Caco-2 (cell line): ENCODE measurements around the gene CNTN6. TPM values are rescaled to one million over a fixed set of nuclear protein-coding genes. Genes with fewer than 3 reads are reported as not detected.

ENCODE experiments used
- BruUV-seq: library from RNA; stranded (reverse); fragments of 400-500 nt; replicated peaks from 2 replicates; lab custom pipeline; 2021; lab: Mats Ljungman, UMichigan
- CTCF ChIA-PET: fragments of 300-600 bp; sonication (Branson Sonifier 250); formaldehyde crosslinking; loops from one replicate; lab custom pipeline; 2022; ENCODE audit warnings: antibody characterized with exemption; lab: Charles Lee
- POLR2A ChIA-PET: fragments of 300-600 bp; sonication (Branson Sonifier 250); formaldehyde crosslinking; loops from one replicate; lab custom pipeline; 2022; ENCODE audit warnings: antibody characterized with exemption; lab: Charles Lee
- DNase-seq, 2 experiments: peaks; one replicate each; pipeline versions ENCODE4 v3.0.0 to v3.0.0-alpha.2; 2020 to 2022
- H3K27me3 ChIP-seq: replicated peaks from 2 replicates; pipeline ENCODE4 v1.6.0; 2011; ENCODE audit warnings: low read length; ENCODE audit not compliant: control insufficient read depth, insufficient read depth
- H3K36me3 ChIP-seq: 2 replicates; pipeline ENCODE4 v1.5.1; 2011; ENCODE audit warnings: low read length; ENCODE audit not compliant: control insufficient read depth, insufficient read depth
- H3K4me1 ChIP-seq: fragments of 250-450 bp; sonication (Bioruptor Pico); 2 replicates; pipeline ENCODE4 v1.5.1; 2020; ENCODE audit warnings: mild to moderate bottlenecking
- H3K4me3 ChIP-seq: 2 replicates; pipeline ENCODE4 v1.5.1; 2011; ENCODE audit warnings: low read depth, mild to moderate bottlenecking, control low read depth, low read length
- H3K9me3 ChIP-seq: fragments of 250-450 bp; sonication (Bioruptor Pico); 2 replicates; pipeline ENCODE4 v1.5.1; 2020; ENCODE audit warnings: mild to moderate bottlenecking, moderate library complexity
- H3K27ac Mint-ChIP-seq: one replicate; pipeline ENCODE4 v1.8.0; 2022; ENCODE audit warnings: mixed read lengths; ENCODE audit not compliant: unreplicated experiment
- H3K27me3 Mint-ChIP-seq: one replicate; pipeline ENCODE4 v1.8.0; 2022; ENCODE audit warnings: mixed read lengths; ENCODE audit not compliant: insufficient read depth, unreplicated experiment
- H3K36me3 Mint-ChIP-seq: one replicate; pipeline ENCODE4 v1.8.0; 2022; ENCODE audit warnings: mild to moderate bottlenecking, mixed read lengths; ENCODE audit not compliant: insufficient read depth, unreplicated experiment
- H3K4me1 Mint-ChIP-seq: one replicate; pipeline ENCODE4 v1.8.0; 2022; ENCODE audit warnings: low read depth, mixed read lengths; ENCODE audit not compliant: unreplicated experiment
- H3K4me3 Mint-ChIP-seq: one replicate; pipeline ENCODE4 v1.8.0; 2022; ENCODE audit warnings: mild to moderate bottlenecking, moderate library complexity, mixed read lengths; ENCODE audit not compliant: unreplicated experiment
- H3K9me3 Mint-ChIP-seq: one replicate; pipeline ENCODE4 v1.8.0; 2022; ENCODE audit warnings: mixed read lengths; ENCODE audit not compliant: unreplicated experiment
- intact Hi-C: fragments of 100-400 bp; cut with micrococcal nuclease; formaldehyde crosslinking; loops from one replicate; pipeline ENCODE4 v1.10.0; 2022; ENCODE audit not compliant: unreplicated experiment
- total RNA-seq: library from RNA; stranded (reverse); gene quantifications from 2 replicates; pipeline ENCODE4 v1.2.3, GENCODE V29; 2022
- TF ChIP-seq, protein P1 (sequence below), 2 experiments: fragments of 200-600 bp in 1 of 2; IDR thresholded peaks; 1 replicate in 1 of 2; 2 replicates in 1 of 2; pipeline versions ENCODE4 v1.5.1 to v1.8.0; 2011 to 2022; ENCODE audit warnings: antibody characterized with exemption in 1 of 2, control low read depth in 1 of 2, inconsistent platforms in 1 of 2, low read depth in 1 of 2, low read length in 1 of 2, mild to moderate bottlenecking in 1 of 2, moderate library complexity in 1 of 2; ENCODE audit not compliant: insufficient read depth in 1 of 2, severe bottlenecking in 1 of 2, unreplicated experiment in 1 of 2

CNTN6 gene
- total RNA-seq, 1 experiment from 2014 or later, result not detected

DNA sequence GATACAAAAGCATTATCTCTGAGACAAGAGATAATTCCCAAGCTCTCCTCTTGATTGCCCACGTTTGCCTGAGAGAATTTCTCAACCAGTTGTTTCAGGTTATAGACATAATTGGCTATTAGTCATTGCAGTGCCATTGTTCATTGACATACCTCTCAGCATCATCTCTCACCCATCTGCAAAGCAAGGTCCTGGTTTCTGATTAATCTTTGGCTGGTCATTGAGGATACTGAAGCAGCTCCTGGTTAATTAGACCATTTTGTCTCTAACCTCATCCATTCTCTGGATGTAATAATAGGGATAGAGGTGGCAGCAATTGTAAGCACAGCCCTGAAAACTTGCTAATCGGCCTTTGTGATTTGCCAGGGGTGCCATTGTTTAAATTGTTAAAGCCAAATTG is 104.2 kb downstream of the CNTN6 start:
- Histone ChIP-seq H3K4me3 (no peak overlapping the region), H3K36me3 (no peaks in the 10 kb centered on the region), H3K4me1 (no peaks in the 10 kb centered on the region), H3K27me3 (no peaks in the 10 kb centered on the region), H3K9me3 (no peaks in the 10 kb centered on the region)
- H3K27ac Mint-ChIP-seq, result no peak overlapping the region
- H3K4me3 Mint-ChIP-seq, result no peak overlapping the region
- intact Hi-C loops, result no loop called here
- DNase-seq, result no peak
- no TSS peak for BruUV-seq
- no peaks in the 10 kb centered on the region for H3K9me3 Mint-ChIP-seq
- H3K4me1 Mint-ChIP-seq, result no peaks in the 10 kb centered on the region
- no peaks in the 10 kb centered on the region for H3K27me3 Mint-ChIP-seq
- TF ChIP-seq, protein P1, sequence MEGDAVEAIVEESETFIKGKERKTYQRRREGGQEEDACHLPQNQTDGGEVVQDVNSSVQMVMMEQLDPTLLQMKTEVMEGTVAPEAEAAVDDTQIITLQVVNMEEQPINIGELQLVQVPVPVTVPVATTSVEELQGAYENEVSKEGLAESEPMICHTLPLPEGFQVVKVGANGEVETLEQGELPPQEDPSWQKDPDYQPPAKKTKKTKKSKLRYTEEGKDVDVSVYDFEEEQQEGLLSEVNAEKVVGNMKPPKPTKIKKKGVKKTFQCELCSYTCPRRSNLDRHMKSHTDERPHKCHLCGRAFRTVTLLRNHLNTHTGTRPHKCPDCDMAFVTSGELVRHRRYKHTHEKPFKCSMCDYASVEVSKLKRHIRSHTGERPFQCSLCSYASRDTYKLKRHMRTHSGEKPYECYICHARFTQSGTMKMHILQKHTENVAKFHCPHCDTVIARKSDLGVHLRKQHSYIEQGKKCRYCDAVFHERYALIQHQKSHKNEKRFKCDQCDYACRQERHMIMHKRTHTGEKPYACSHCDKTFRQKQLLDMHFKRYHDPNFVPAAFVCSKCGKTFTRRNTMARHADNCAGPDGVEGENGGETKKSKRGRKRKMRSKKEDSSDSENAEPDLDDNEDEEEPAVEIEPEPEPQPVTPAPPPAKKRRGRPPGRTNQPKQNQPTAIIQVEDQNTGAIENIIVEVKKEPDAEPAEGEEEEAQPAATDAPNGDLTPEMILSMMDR (IDR thresholded peaks at IDR 0.05; ENCODE audit: insufficient read depth in 1 of 2, low read depth in 1 of 2, low read length in 1 of 2, severe bottlenecking in 1 of 2, unreplicated experiment in 1 of 2), result no peak
- CTCF ChIA-PET, result no interaction called here
- POLR2A ChIA-PET, result no interaction called here
- no peaks in the 10 kb centered on the region for H3K36me3 Mint-ChIP-seq

DNA sequence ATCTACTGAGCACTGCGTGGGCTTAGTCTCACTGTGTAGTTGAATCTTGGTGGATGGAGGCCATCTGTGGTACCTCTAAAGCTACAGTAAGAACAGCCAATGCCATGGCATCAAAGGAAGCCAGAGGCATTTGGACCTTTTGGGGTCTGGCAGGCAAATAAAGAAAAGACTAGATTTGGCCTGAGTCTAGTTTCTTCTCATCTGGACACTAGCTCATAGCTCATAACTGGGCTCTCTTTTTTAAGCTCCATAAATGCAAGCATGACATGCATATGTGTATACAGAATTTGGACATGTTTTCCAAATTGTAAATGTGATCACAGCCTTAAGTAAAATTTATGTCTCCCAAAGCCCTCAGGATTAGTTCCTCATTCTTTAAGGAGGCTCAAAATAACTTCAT is 107.5 kb downstream of the CNTN6 start:
- Mint-ChIP-seq H3K36me3 (no peaks in the 10 kb centered on the region), H3K9me3 (no peaks in the 10 kb centered on the region), H3K4me3 (no peak overlapping the region), H3K27me3 (no peaks in the 10 kb centered on the region), H3K27ac (no peak overlapping the region), H3K4me1 (no peaks in the 10 kb centered on the region)
- no peaks in the 10 kb centered on the region for H3K9me3 ChIP-seq
- H3K4me3 ChIP-seq, result no peak overlapping the region
- ChIA-PET POLR2A (no interaction called here), CTCF (no interaction called here)
- TF ChIP-seq, protein P1 (IDR thresholded peaks at IDR 0.05; ENCODE audit: insufficient read depth in 1 of 2, low read depth in 1 of 2, low read length in 1 of 2, severe bottlenecking in 1 of 2, unreplicated experiment in 1 of 2), result no peak
- BruUV-seq, result no TSS peak
- H3K27me3 ChIP-seq, result no peaks in the 10 kb centered on the region
- no peaks in the 10 kb centered on the region for H3K36me3 ChIP-seq
- intact Hi-C loops, result no loop called here
- no peak for DNase-seq
- H3K4me1 ChIP-seq, result no peaks in the 10 kb centered on the region

DNA sequence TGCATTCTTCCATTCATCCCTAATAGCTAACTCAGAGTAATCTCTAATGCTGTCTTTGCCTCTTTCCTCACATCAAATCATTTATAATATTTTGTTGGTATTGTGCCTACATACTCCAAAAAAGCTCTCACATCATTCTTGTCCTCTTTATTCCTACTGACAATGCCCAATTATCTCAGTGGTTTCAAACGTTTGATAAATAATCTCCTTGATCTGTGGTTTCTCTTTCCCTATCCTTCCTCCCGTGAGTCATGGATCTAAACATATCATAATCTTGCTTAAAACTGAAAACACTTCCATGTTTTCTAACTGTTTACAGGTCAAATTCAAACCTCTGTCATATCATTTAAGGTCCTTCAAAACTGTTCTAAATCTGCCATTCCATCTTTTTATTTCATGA is 115.1 kb downstream of the CNTN6 start:
- BruUV-seq, result no TSS peak
- H3K4me3 Mint-ChIP-seq, result no peak overlapping the region

More for the DNA sequence above, 115.1 kb downstream of the CNTN6 start:
- TF ChIP-seq, protein P1 (IDR thresholded peaks at IDR 0.05; ENCODE audit: insufficient read depth in 1 of 2, low read depth in 1 of 2, low read length in 1 of 2, severe bottlenecking in 1 of 2, unreplicated experiment in 1 of 2), result no peak
- intact Hi-C loops, result no loop called here
- no peaks in the 10 kb centered on the region for H3K4me1 Mint-ChIP-seq
- ChIA-PET CTCF (no interaction called here), POLR2A (no interaction called here)
- Histone ChIP-seq H3K9me3 (no peaks in the 10 kb centered on the region), H3K4me3 (no peak overlapping the region), H3K4me1 (no peaks in the 10 kb centered on the region), H3K27me3 (no peaks in the 10 kb centered on the region), H3K36me3 (no peaks in the 10 kb centered on the region)
- no peaks in the 10 kb centered on the region for H3K36me3 Mint-ChIP-seq
- no peak for DNase-seq
- H3K27ac Mint-ChIP-seq, result no peak overlapping the region
- H3K9me3 Mint-ChIP-seq, result no peaks in the 10 kb centered on the region
- no peaks in the 10 kb centered on the region for H3K27me3 Mint-ChIP-seq
